Ovary (tissue), 3 donors: Measurements from ENCODE around the gene AP5B1.

Experiments used
- EP300 ChIP-seq: sonication (generic); formaldehyde crosslinking; IDR thresholded peaks from one replicate; pipeline ENCODE4 v1.6.1; 2017; ENCODE audit warnings: antibody characterized with exemption
- TF ChIP-seq, protein P1 (sequence below), 3 donors: fragments of 450-650 bp in 2 of 3; fragments of 200-600 bp in 1 of 3; IDR thresholded peaks; one replicate each; pipeline versions ENCODE4 v1.5.1 to v1.8.0; 2016 to 2022; ENCODE audit warnings: antibody characterized with exemption in 3 of 3, mild to moderate bottlenecking in 1 of 3
- donor health status: DM: no; HTN: no; CAD: no.

DNA sequence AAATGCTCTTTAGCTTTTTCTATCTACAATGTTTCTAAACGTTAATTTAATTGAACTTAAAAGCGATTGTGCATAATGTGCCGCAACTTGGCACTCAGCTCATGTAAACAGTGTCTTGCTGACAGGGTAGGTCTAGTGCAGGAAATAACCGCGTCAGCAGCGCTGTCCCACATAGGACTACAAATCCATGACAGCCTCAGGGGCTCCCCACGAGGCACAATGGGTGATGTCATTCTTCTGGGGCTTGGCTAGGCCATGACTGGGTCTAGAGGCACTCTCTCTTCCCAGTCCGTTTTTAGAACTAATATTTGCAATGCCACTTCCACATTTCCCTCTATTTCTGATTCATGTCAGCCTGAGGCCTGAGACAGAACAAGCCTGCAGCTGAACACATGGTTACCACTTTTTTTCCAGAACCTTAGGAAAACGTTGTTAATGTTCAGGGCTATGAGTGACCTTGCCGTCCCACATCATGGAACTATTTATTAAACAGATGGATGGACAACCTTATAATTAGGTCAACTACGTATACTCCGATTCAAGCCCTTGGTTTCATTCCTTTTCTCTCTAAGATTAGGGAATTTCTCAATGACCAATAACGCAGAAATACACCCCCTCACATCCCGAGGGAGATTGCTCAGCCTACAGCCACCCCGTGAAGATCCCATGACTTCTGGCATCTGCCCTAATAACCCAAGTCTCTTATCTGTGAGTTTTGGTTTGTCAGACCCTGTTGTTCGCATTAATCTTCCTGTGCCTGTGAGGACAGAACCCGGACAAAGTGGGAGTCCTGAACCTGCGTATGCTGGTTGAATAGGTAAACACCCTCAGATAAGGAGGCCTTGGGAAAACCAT is 33.6 kb upstream of the AP5B1 start:
- TF ChIP-seq, protein P1, sequence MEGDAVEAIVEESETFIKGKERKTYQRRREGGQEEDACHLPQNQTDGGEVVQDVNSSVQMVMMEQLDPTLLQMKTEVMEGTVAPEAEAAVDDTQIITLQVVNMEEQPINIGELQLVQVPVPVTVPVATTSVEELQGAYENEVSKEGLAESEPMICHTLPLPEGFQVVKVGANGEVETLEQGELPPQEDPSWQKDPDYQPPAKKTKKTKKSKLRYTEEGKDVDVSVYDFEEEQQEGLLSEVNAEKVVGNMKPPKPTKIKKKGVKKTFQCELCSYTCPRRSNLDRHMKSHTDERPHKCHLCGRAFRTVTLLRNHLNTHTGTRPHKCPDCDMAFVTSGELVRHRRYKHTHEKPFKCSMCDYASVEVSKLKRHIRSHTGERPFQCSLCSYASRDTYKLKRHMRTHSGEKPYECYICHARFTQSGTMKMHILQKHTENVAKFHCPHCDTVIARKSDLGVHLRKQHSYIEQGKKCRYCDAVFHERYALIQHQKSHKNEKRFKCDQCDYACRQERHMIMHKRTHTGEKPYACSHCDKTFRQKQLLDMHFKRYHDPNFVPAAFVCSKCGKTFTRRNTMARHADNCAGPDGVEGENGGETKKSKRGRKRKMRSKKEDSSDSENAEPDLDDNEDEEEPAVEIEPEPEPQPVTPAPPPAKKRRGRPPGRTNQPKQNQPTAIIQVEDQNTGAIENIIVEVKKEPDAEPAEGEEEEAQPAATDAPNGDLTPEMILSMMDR (IDR thresholded peaks at IDR 0.05), result no peak
- no peak for TF ChIP-seq EP300
